ENCODE results near the gene RFTN1.

DNA sequence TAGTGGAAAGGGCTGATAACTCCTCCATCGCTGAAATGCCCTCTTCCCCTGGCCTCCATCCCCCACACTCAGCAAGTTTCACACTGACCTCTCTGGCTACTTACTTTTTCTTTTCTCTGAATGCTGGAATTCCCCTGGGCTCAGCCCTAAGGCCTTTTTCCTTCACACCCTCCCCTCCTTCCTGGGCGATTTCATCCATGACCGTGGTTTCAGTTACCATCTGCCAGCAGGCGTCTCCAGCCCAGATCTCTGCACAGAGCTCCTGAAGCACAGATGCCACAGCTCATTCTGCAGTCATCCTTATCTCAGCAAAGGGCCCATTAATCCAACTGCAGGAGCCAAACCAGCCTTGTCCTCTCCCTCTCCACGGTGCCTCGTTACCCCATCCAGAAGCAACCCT is 114.0 kb downstream of the RFTN1 start:
- TF ChIP-seq, protein P1, sequence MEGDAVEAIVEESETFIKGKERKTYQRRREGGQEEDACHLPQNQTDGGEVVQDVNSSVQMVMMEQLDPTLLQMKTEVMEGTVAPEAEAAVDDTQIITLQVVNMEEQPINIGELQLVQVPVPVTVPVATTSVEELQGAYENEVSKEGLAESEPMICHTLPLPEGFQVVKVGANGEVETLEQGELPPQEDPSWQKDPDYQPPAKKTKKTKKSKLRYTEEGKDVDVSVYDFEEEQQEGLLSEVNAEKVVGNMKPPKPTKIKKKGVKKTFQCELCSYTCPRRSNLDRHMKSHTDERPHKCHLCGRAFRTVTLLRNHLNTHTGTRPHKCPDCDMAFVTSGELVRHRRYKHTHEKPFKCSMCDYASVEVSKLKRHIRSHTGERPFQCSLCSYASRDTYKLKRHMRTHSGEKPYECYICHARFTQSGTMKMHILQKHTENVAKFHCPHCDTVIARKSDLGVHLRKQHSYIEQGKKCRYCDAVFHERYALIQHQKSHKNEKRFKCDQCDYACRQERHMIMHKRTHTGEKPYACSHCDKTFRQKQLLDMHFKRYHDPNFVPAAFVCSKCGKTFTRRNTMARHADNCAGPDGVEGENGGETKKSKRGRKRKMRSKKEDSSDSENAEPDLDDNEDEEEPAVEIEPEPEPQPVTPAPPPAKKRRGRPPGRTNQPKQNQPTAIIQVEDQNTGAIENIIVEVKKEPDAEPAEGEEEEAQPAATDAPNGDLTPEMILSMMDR (IDR thresholded peaks at IDR 0.05): peak in 3 of 4 experiments; percentile 6 to 25 (median 14)
- TF ChIP-seq POLR2A (IDR thresholded peaks at IDR 0.05): no peak

Measured in uterus (tissue), 2 donors.